Measurements from ENCODE around the gene POLH.
"Not testable (repeated sequence)": the region's sequence is repeated elsewhere in the genome, so short reads cannot be mapped to it uniquely, and the experiment has no call there.

Gene POLH

GRCh38 chr6:43572015-43572414, 4.0 kb upstream of the POLH start:
- Histone ChIP-seq H3K9ac (ENCODE audit: low read depth, low read length) (no peak overlapping the region), H3K4me1 (ENCODE audit: control insufficient read depth, insufficient read depth, low read length) (peaks cover 5% of the 10 kb centered on the region), H3K4me3 (ENCODE audit: low read length) (no peak overlapping the region), H3K4me2 (ENCODE audit: low read length) (no peak overlapping the region), H3K9me3 (replicated peaks; ENCODE audit: low read length) (no peaks in the 10 kb centered on the region), H3K36me3 (ENCODE audit: insufficient read depth, low read length) (peaks cover 38% of the 10 kb centered on the region), H3K27me3 (ENCODE audit: control insufficient read depth, insufficient read depth, low read length) (no peaks in the 10 kb centered on the region)

GRCh38 chr6:43575105-43575771, 747 bp upstream of the POLH start:
- Histone ChIP-seq H3K27me3 (ENCODE audit: control insufficient read depth, insufficient read depth, low read length) (no peaks in the 10 kb centered on the region), H3K4me2 (ENCODE audit: low read length) (peak overlapping the region; percentile 88)

GRCh38 chr6:43578748-43579147, 2.8 kb downstream of the POLH start:
- no peaks in the 10 kb centered on the region for H3K9me3 ChIP-seq (replicated peaks; ENCODE audit: low read length)
- peak overlapping the region; percentile 48 for H3K4me3 ChIP-seq (ENCODE audit: low read length)
- H3K9ac ChIP-seq (ENCODE audit: low read depth, low read length), result peak overlapping the region; percentile 41
- peak overlapping the region; percentile 79 for H3K4me2 ChIP-seq (ENCODE audit: low read length)
- peaks cover 31% of the 10 kb centered on the region for H3K4me1 ChIP-seq (ENCODE audit: control insufficient read depth, insufficient read depth, low read length)
- H3K36me3 ChIP-seq (ENCODE audit: insufficient read depth, low read length), result peaks cover 22% of the 10 kb centered on the region
- no peaks in the 10 kb centered on the region for H3K27me3 ChIP-seq (ENCODE audit: control insufficient read depth, insufficient read depth, low read length)

More at GRCh38 chr6:43575105-43575771, 747 bp upstream of the POLH start:
- Histone ChIP-seq H3K9me3 (replicated peaks; ENCODE audit: low read length) (no peaks in the 10 kb centered on the region), H3K4me3 (ENCODE audit: low read length) (peak overlapping the region; percentile 100), H3K4me1 (ENCODE audit: control insufficient read depth, insufficient read depth, low read length) (peaks cover 31% of the 10 kb centered on the region), H3K36me3 (ENCODE audit: insufficient read depth, low read length) (peaks cover 31% of the 10 kb centered on the region), H3K9ac (ENCODE audit: low read depth, low read length) (peak overlapping the region; percentile 88)

- Histone ChIP-seq H3K4me1 (ENCODE audit: control insufficient read depth, insufficient read depth, low read length) (peaks cover 31% of the 10 kb centered on the region), H3K27me3 (ENCODE audit: control insufficient read depth, insufficient read depth, low read length) (no peaks in the 10 kb centered on the region), H3K9ac (ENCODE audit: low read depth, low read length) (peak overlapping the region; percentile 41), H3K4me2 (ENCODE audit: low read length) (peak overlapping the region; percentile 79), H3K36me3 (ENCODE audit: insufficient read depth, low read length) (peaks cover 26% of the 10 kb centered on the region), H3K4me3 (ENCODE audit: low read length) (peak overlapping the region; percentile 48), H3K9me3 (replicated peaks; ENCODE audit: low read length) (no peaks in the 10 kb centered on the region)
These were observed 3.2 kb downstream of the POLH start for GRCh38 chr6:43579171-43579570.

- no peak overlapping the region for H3K4me3 ChIP-seq (ENCODE audit: low read length)
- H3K27me3 ChIP-seq (ENCODE audit: control insufficient read depth, insufficient read depth, low read length), result no peaks in the 10 kb centered on the region
- H3K9ac ChIP-seq (ENCODE audit: low read depth, low read length), result no peak overlapping the region
- H3K4me2 ChIP-seq (ENCODE audit: low read length), result no peak overlapping the region
- H3K36me3 ChIP-seq (ENCODE audit: insufficient read depth, low read length), result peaks cover 51% of the 10 kb centered on the region
- H3K9me3 ChIP-seq (replicated peaks; ENCODE audit: low read length), result no peaks in the 10 kb centered on the region
- peaks cover 24% of the 10 kb centered on the region for H3K4me1 ChIP-seq (ENCODE audit: control insufficient read depth, insufficient read depth, low read length)
These were observed 6.9 kb downstream of the POLH start for GRCh38 chr6:43582911-43583310.

GRCh38 chr6:43584892-43585570, 9.0 kb downstream of the POLH start:
- Histone ChIP-seq H3K4me3 (ENCODE audit: low read length) (no peak overlapping the region), H3K9ac (ENCODE audit: low read depth, low read length) (no peak overlapping the region), H3K36me3 (ENCODE audit: insufficient read depth, low read length) (peaks cover 58% of the 10 kb centered on the region)

GRCh38 chr6:43588194-43588593, 12.2 kb downstream of the POLH start:
- Histone ChIP-seq H3K4me2 (ENCODE audit: low read length) (no peak overlapping the region), H3K9me3 (replicated peaks; ENCODE audit: low read length) (no peaks in the 10 kb centered on the region), H3K4me3 (ENCODE audit: low read length) (no peak overlapping the region), H3K4me1 (ENCODE audit: control insufficient read depth, insufficient read depth, low read length) (peaks cover 8% of the 10 kb centered on the region), H3K36me3 (ENCODE audit: insufficient read depth, low read length) (peaks cover 59% of the 10 kb centered on the region), H3K9ac (ENCODE audit: low read depth, low read length) (no peak overlapping the region), H3K27me3 (ENCODE audit: control insufficient read depth, insufficient read depth, low read length) (no peaks in the 10 kb centered on the region)

More at GRCh38 chr6:43584892-43585570, 9.0 kb downstream of the POLH start:
- peaks cover 8% of the 10 kb centered on the region for H3K4me1 ChIP-seq (ENCODE audit: control insufficient read depth, insufficient read depth, low read length)
- no peaks in the 10 kb centered on the region for H3K27me3 ChIP-seq (ENCODE audit: control insufficient read depth, insufficient read depth, low read length)
- H3K4me2 ChIP-seq (ENCODE audit: low read length), result peak overlapping the region; percentile 0
- no peaks in the 10 kb centered on the region for H3K9me3 ChIP-seq (replicated peaks; ENCODE audit: low read length)

- not testable (repeated sequence) for H3K4me2 ChIP-seq (ENCODE audit: low read length); H3K9me3 ChIP-seq (replicated peaks; ENCODE audit: low read length); H3K9ac ChIP-seq (ENCODE audit: low read depth, low read length); H3K4me3 ChIP-seq (ENCODE audit: low read length); H3K27me3 ChIP-seq (ENCODE audit: control insufficient read depth, insufficient read depth, low read length); H3K4me1 ChIP-seq (ENCODE audit: control insufficient read depth, insufficient read depth, low read length)
- H3K36me3 ChIP-seq (ENCODE audit: insufficient read depth, low read length), result peaks cover 49% of the 10 kb centered on the region
These were observed 13.6 kb downstream of the POLH start for GRCh38 chr6:43589564-43589963.

- no peaks in the 10 kb centered on the region for H3K27me3 ChIP-seq (ENCODE audit: control insufficient read depth, insufficient read depth, low read length)
- H3K36me3 ChIP-seq (ENCODE audit: insufficient read depth, low read length), result peaks cover 33% of the 10 kb centered on the region
- no peak overlapping the region for H3K4me3 ChIP-seq (ENCODE audit: low read length)
- H3K4me2 ChIP-seq (ENCODE audit: low read length), result no peak overlapping the region
- no peaks in the 10 kb centered on the region for H3K4me1 ChIP-seq (ENCODE audit: control insufficient read depth, insufficient read depth, low read length)
- H3K9ac ChIP-seq (ENCODE audit: low read depth, low read length), result no peak overlapping the region
- no peaks in the 10 kb centered on the region for H3K9me3 ChIP-seq (replicated peaks; ENCODE audit: low read length)
These were observed 18.0 kb downstream of the POLH start for GRCh38 chr6:43593938-43594337.

- Histone ChIP-seq H3K4me3 (ENCODE audit: low read length) (no peak overlapping the region), H3K9me3 (replicated peaks; ENCODE audit: low read length) (no peaks in the 10 kb centered on the region), H3K4me2 (ENCODE audit: low read length) (no peak overlapping the region), H3K9ac (ENCODE audit: low read depth, low read length) (no peak overlapping the region), H3K4me1 (ENCODE audit: control insufficient read depth, insufficient read depth, low read length) (peaks cover 12% of the 10 kb centered on the region), H3K27me3 (ENCODE audit: control insufficient read depth, insufficient read depth, low read length) (no peaks in the 10 kb centered on the region), H3K36me3 (ENCODE audit: insufficient read depth, low read length) (peaks cover 48% of the 10 kb centered on the region)
These were observed 24.6 kb downstream of the POLH start for GRCh38 chr6:43600595-43600994.

GRCh38 chr6:43604174-43604573, 28.2 kb downstream of the POLH start:
- H3K9ac ChIP-seq (ENCODE audit: low read depth, low read length), result no peak overlapping the region
- peaks cover 66% of the 10 kb centered on the region for H3K36me3 ChIP-seq (ENCODE audit: insufficient read depth, low read length)
- H3K27me3 ChIP-seq (ENCODE audit: control insufficient read depth, insufficient read depth, low read length), result no peaks in the 10 kb centered on the region
- H3K4me1 ChIP-seq (ENCODE audit: control insufficient read depth, insufficient read depth, low read length), result peaks cover 12% of the 10 kb centered on the region
- H3K4me3 ChIP-seq (ENCODE audit: low read length), result no peak overlapping the region
- H3K4me2 ChIP-seq (ENCODE audit: low read length), result no peak overlapping the region
- no peaks in the 10 kb centered on the region for H3K9me3 ChIP-seq (replicated peaks; ENCODE audit: low read length)

GRCh38 chr6:43606019-43606418, 30.0 kb downstream of the POLH start:
- Histone ChIP-seq H3K4me1 (ENCODE audit: control insufficient read depth, insufficient read depth, low read length) (peaks cover 12% of the 10 kb centered on the region), H3K9me3 (replicated peaks; ENCODE audit: low read length) (no peaks in the 10 kb centered on the region), H3K4me3 (ENCODE audit: low read length) (no peak overlapping the region), H3K9ac (ENCODE audit: low read depth, low read length) (no peak overlapping the region), H3K4me2 (ENCODE audit: low read length) (no peak overlapping the region), H3K36me3 (ENCODE audit: insufficient read depth, low read length) (peaks cover 69% of the 10 kb centered on the region), H3K27me3 (ENCODE audit: control insufficient read depth, insufficient read depth, low read length) (no peaks in the 10 kb centered on the region)

Measured in skeletal muscle satellite cell (primary cell).